CD14-positive monocyte (primary cell): ENCODE results near the gene DBNDD1. TPM values are rescaled to one million over a fixed set of nuclear protein-coding genes. Genes with fewer than 3 reads are reported as not detected.

ENCODE experiments used
- DNase-seq, 3 donors: peaks; one replicate each; pipeline ENCODE4 v3.0.0-alpha.2; 2011 to 2022
- H2AFZ ChIP-seq: 2 replicates; pipeline ENCODE4 v1.6.0; 2012; ENCODE audit warnings: mild to moderate bottlenecking, low read depth, low read length, inconsistent platforms; ENCODE audit not compliant: insufficient read depth, poor library complexity, severe bottlenecking
- H3K27ac ChIP-seq, 2 donors: 1 replicate in 1 of 2; 2 replicates in 1 of 2; pipeline ENCODE4 v1.5.1; 2012 to 2013; ENCODE audit warnings: low read length in 2 of 2, control low read depth in 1 of 2, inconsistent platforms in 1 of 2, low read depth in 1 of 2, mild to moderate bottlenecking in 1 of 2
- H3K27me3 ChIP-seq, 2 donors: one replicate each; pipeline versions ENCODE4 v1.6.0 to v1.6.1; 2011 to 2013; ENCODE audit warnings: low read length in 2 of 2; ENCODE audit not compliant: control insufficient read depth in 2 of 2, insufficient read depth in 2 of 2
- H3K36me3 ChIP-seq, 2 donors: replicated peaks in 1 of 2; 1 replicate in 1 of 2; 2 replicates in 1 of 2; pipeline versions ENCODE4 v1.5.1 to v1.6.1; 2012 to 2013; ENCODE audit warnings: low read length in 2 of 2, control low read depth in 1 of 2, inconsistent platforms in 1 of 2, mild to moderate bottlenecking in 1 of 2; ENCODE audit not compliant: insufficient read depth in 2 of 2, control insufficient read depth in 1 of 2
- H3K4me1 ChIP-seq, 2 donors: 1 replicate in 1 of 2; 2 replicates in 1 of 2; pipeline versions ENCODE4 v1.5.1 to v1.6.1; 2012 to 2013; ENCODE audit warnings: low read length in 2 of 2, control low read depth in 1 of 2, inconsistent platforms in 1 of 2, mild to moderate bottlenecking in 1 of 2, moderate library complexity in 1 of 2; ENCODE audit not compliant: insufficient read depth in 2 of 2, control insufficient read depth in 1 of 2
- H3K4me2 ChIP-seq: replicated peaks from 2 replicates; pipeline ENCODE3; 2012; ENCODE audit warnings: low read length, moderate library complexity, mild to moderate bottlenecking; ENCODE audit not compliant: poor library complexity, severe bottlenecking; ENCODE audit errors: extremely low read depth
- H3K4me3 ChIP-seq, 3 experiments: fragments of 200-600 bp in 1 of 3; sonication (generic) in 1 of 3; replicated peaks in 1 of 3; 1 replicate in 2 of 3; 2 replicates in 1 of 3; pipeline ENCODE4 v1.5.1; 2011 to 2013; ENCODE audit warnings: low read length in 3 of 3, mild to moderate bottlenecking in 3 of 3, control low read depth in 2 of 3, low read depth in 2 of 3, inconsistent platforms in 1 of 3, moderate library complexity in 1 of 3
- H3K79me2 ChIP-seq: 2 replicates; pipeline ENCODE4 v1.6.0; 2012; ENCODE audit warnings: mild to moderate bottlenecking, control low read depth, inconsistent platforms, low read length, moderate library complexity; ENCODE audit not compliant: insufficient read depth
- H3K9ac ChIP-seq: 2 replicates; pipeline ENCODE4 v1.6.0; 2017; ENCODE audit warnings: low read length, mild to moderate bottlenecking; ENCODE audit not compliant: insufficient read depth, poor library complexity, severe bottlenecking
- H3K9me3 ChIP-seq, 2 donors: replicated peaks in 1 of 2; 1 replicate in 1 of 2; 2 replicates in 1 of 2; pipeline versions ENCODE4 v1.5.1 to v1.6.1; 2012 to 2013; ENCODE audit warnings: low read length in 2 of 2, control low read depth in 1 of 2; ENCODE audit not compliant: control insufficient read depth in 1 of 2, insufficient read depth in 1 of 2
- H4K20me1 ChIP-seq: 2 replicates; pipeline ENCODE4 v1.6.0; 2012; ENCODE audit warnings: mild to moderate bottlenecking, low read length, control low read depth, moderate library complexity; ENCODE audit not compliant: insufficient read depth
- H3K27ac Mint-ChIP-seq, 7 donors: one replicate each; pipeline ENCODE4 v1.8.0; 2020; ENCODE audit warnings: mild to moderate bottlenecking in 7 of 7, mixed read lengths in 7 of 7, moderate library complexity in 6 of 7, inconsistent platforms in 2 of 7
- H3K27me3 Mint-ChIP-seq, 3 donors: one replicate each; pipeline ENCODE4 v1.8.0; 2021 to 2022; ENCODE audit warnings: low read depth in 3 of 3, mild to moderate bottlenecking in 3 of 3, mixed read lengths in 3 of 3, moderate library complexity in 3 of 3, inconsistent platforms in 1 of 3
- H3K36me3 Mint-ChIP-seq, 2 donors: one replicate each; pipeline ENCODE4 v1.8.0; 2020; ENCODE audit warnings: mixed read lengths in 2 of 2, inconsistent platforms in 1 of 2, mild to moderate bottlenecking in 1 of 2
- H3K4me1 Mint-ChIP-seq: one replicate; pipeline ENCODE4 v1.8.0; 2020; ENCODE audit warnings: mild to moderate bottlenecking, mixed read lengths
- H3K4me3 Mint-ChIP-seq, 2 donors: one replicate each; pipeline ENCODE4 v1.8.0; 2020; ENCODE audit warnings: mild to moderate bottlenecking in 2 of 2, mixed read lengths in 2 of 2, moderate library complexity in 1 of 2
- H3K9me3 Mint-ChIP-seq, 7 donors: one replicate each; pipeline ENCODE4 v1.8.0; 2020 to 2022; ENCODE audit warnings: mixed read lengths in 7 of 7, mild to moderate bottlenecking in 6 of 7, moderate library complexity in 6 of 7, inconsistent platforms in 2 of 7
- CTCF ChIP-seq: fragments of 200-600 bp; IDR thresholded peaks from one replicate; pipeline ENCODE4 v1.8.0; 2022; ENCODE audit warnings: antibody characterized with exemption, mild to moderate bottlenecking
- WGBS: methylation state at CpG from one replicate; pipeline ENCODE4 v1.1.5; 2013; ENCODE audit warnings: missing lambda C conversion rate; ENCODE audit not compliant: insufficient coverage; 5-methylcytosine and 5-hydroxymethylcytosine counted together
- intact Hi-C, 2 donors: fragments of 100-400 bp; cut with micrococcal nuclease; formaldehyde crosslinking; loops; one replicate each; pipeline versions ENCODE4 v1.15.0 to v1.15.1; 2023
- polyA plus RNA-seq, 3 donors: library from polyadenylated mRNA; depleted of rRNA in 1 of 3; unstranded in 2 of 3; stranded (reverse) in 1 of 3; fragments of 300-500 nt in 2 of 3; fragments of >200 nt in 1 of 3; fragmentation: Illumina TruSeq in 2 of 3; gene quantifications; 1 replicate in 2 of 3; 2 replicates in 1 of 3; pipeline ENCODE4 v1.2.3, GENCODE V29; 2012 to 2021

The DBNDD1 gene
- polyA plus RNA-seq, 3 donors = 0.07 TPM; not detected in 2

DNA sequence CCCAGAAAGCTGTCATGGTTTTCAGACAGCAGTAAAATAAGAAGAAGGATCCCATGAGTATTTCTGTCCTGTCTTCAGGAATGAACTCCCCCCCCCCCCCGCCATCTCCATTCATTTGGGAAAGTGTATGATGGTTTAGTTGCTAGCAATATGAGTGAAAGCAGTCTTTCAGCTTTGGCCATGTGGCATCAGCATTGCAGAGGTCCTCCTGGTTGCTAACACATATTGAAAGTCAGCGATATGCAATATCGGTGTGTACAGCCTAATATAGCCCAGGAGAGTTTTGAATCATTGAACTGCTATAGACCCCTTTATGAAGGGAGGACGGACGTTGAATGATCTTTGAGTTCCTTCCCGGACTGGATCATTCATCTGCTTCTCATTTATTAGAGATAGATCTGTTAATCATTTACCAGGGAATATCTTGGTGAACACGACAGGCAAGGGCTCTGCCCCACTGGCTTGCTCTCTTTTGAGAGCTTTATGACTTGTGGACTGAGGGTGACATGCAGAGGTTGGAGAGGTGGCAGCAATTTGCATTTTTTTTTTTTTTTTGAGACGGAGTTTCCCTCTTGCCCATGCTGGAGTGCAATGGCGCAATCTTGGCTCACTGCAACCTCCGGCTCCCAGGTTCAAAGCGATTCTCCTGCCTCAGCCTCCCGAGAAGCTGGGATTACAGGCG, 45.5 kb downstream of the DBNDD1 start:
- Histone ChIP-seq H3K79me2 (peaks cover 81% of the 10 kb centered on the region), H3K4me2 (peak overlapping the region; percentile 99), H3K9ac (peak overlapping the region; percentile 86), H4K20me1 (peaks cover 49% of the 10 kb centered on the region), H3K27ac (no peak overlapping the region), H3K4me3 (peak overlapping the region in 1 of 3 experiments; percentile 95), H3K4me1 (peaks cover 43 to 50% of the 10 kb centered on the region in 2 donors), H2AFZ (no peak overlapping the region), H3K36me3 (peaks cover 12 to 24% of the 10 kb centered on the region in 2 donors), H3K27me3 (no peaks in the 10 kb centered on the region), H3K9me3 (no peaks in the 10 kb centered on the region)
- Mint-ChIP-seq H3K27me3 (peaks cover 0 to 2% (median 1%) of the 10 kb centered on the region in 3 donors), H3K36me3 (peaks cover 18 to 31% of the 10 kb centered on the region in 2 donors), H3K4me3 (peak overlapping the region in 1 of 2 donors; percentile 59), H3K4me1 (peaks cover 42% of the 10 kb centered on the region), H3K9me3 (peaks cover 0 to 3% (median 0%) of the 10 kb centered on the region in 7 donors), H3K27ac (peak overlapping the region in 1 of 7 donors; percentile 69)
- 78% methylated on average over 7 of the region's 13 CpGs for WGBS
- no peak for DNase-seq
- TF ChIP-seq CTCF = no peak
- intact Hi-C loops = no loop called here

DNA sequence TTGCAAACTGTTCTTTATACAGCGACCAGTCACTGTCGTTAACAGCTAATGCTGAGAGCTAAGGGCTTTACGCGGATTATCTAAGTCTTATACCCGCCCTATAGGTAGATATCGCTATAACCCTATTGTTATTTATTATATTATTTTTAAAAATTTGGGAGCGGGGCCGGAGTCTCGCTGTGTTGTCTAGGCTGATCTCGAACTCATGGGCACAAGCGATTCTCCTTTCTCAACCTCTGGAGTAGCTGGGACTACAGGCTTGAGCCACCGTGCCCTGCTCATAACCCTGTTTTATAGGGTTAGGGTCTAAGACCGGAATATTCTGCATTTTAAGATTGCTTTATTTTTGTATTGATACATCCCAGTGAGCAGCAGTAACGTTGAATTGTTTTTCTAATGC, 46.0 kb downstream of the DBNDD1 start:
- Mint-ChIP-seq H3K27me3 (peaks cover 0 to 2% (median 1%) of the 10 kb centered on the region in 3 donors), H3K9me3 (peaks cover 0 to 4% (median 0%) of the 10 kb centered on the region in 7 donors), H3K4me1 (peaks cover 45% of the 10 kb centered on the region), H3K4me3 (peak overlapping the region; percentile 98), H3K36me3 (peaks cover 16 to 26% of the 10 kb centered on the region in 2 donors), H3K27ac (peak overlapping the region in 6 of 7 donors; percentile 82 to 97 (median 92))
- Histone ChIP-seq H3K27me3 (no peaks in the 10 kb centered on the region), H3K4me2 (peak overlapping the region; percentile 99), H3K36me3 (peaks cover 10 to 19% of the 10 kb centered on the region in 2 donors), H2AFZ (peak overlapping the region; percentile 99), H3K79me2 (peaks cover 84% of the 10 kb centered on the region), H3K4me3 (peak overlapping the region; percentile 58 to 95 (median 74)), H3K4me1 (peaks cover 44 to 56% of the 10 kb centered on the region in 2 donors), H3K9me3 (no peaks in the 10 kb centered on the region), H4K20me1 (peaks cover 45% of the 10 kb centered on the region), H3K27ac (peak overlapping the region in 1 of 2 donors; percentile 90), H3K9ac (peak overlapping the region; percentile 86)
- no peak for DNase-seq
- WGBS = 39% methylated on average over 4 of the region's 14 CpGs
- TF ChIP-seq CTCF = no peak
- intact Hi-C loops = no loop called here
